Hypothalamus (tissue), 51 donors: ENCODE data around the gene XAGE3.
"Not testable (repeated sequence)": the region's sequence is repeated elsewhere in the genome, so short reads cannot be mapped to it uniquely, and the experiment has no call there.

Experiments
- DNase-seq, 51 donors: peaks; one replicate each; lab custom pipeline; 2025; lab: John Stamatoyannopoulos, UW

The XAGE3 gene, protein sequence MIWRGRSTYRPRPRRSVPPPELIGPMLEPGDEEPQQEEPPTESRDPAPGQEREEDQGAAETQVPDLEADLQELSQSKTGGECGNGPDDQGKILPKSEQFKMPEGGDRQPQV

GRCh38 chrX:52867610-52868348, at the start of gene XAGE3:
Gene XAGE3 (minus strand): TSS chrX:52868083. CDS start chrX:52867133, 950 bp downstream.
- DNase-seq: no peak

DNA sequence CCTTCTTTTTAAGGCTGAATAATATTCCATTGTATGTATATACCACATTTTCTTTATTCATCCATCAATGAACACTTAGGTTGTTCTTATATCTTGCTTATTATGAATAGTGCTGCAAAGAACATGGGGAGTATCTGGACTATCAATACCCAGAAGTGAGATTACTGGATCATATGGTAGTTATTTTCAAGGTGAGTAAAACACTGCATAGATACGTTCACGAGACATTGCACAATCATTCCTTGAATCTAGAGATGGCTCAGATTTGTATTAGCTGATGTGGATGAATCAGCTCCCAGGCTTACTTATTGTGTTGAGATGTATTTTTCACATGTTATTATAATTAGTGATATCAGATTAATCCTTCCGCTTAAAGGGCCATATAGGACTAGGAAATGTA, 46.8 kb upstream of the XAGE3 start:
- not testable (repeated sequence) for DNase-seq

DNA sequence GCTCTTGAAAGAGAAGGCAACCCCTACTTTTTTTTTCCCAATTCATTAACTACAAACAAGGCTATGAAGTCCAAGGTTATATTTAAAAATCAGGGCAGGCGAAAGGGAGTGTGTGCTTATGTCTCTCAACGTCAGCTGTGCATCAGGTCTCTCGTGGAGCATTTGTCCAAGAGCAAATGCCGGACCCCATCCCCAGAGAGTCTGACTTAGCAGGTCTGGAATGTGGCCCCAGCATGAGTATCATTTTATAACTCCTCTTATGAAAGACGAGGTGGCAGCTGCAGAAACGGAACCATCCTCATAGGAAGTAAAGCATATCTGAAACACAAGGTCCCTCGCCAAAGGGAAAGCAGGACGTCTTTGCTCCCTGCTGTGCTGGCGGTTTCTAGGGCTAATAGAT, 45.8 kb upstream of the XAGE3 start:
- DNase-seq: not testable (repeated sequence)

GRCh38 chrX:52909313-52909969, 41.6 kb upstream of the XAGE3 start:
- not testable (repeated sequence) for DNase-seq

- not testable (repeated sequence) for DNase-seq
These were observed 40.0 kb upstream of the XAGE3 start for GRCh38 chrX:52907900-52908299.

DNA sequence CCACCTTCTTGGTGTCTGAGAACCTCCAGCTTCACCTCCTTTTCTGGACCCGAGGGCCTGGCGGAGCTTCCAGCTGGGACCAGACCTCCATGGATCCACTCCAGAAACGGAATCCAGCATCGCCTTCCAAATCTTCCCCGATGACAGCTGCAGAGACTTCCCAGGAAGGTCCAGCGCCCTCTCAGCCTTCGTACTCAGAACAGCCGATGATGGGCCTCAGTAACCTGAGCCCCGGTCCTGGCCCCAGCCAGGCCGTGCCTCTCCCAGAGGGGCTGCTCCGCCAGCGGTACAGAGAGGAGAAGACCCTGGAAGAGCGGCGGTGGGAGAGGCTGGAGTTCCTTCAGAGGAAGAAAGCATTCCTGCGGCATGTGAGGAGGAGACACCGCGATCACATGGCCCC, 39.3 kb upstream of the XAGE3 start:
- not testable (repeated sequence) for DNase-seq

DNA sequence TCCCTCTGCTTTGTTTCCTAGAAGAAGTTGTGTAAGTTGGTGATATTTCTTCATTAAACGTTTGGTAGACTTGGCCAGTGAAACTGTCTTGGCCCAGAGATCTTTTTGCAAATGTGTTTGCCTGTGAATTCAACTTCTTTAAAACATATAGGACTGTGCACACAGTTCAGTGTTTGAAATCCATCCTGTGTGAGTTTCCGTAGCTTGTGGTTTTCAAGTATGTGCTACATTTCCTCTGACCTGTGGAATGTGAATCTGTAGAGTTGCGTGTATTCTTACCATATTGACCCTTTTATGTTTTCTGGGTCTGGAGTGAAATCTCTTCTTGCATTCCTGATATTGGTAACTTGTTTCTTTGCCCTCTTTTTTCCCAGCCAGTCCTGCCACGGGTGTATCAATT, 38.2 kb upstream of the XAGE3 start:
- not testable (repeated sequence) for DNase-seq

DNA sequence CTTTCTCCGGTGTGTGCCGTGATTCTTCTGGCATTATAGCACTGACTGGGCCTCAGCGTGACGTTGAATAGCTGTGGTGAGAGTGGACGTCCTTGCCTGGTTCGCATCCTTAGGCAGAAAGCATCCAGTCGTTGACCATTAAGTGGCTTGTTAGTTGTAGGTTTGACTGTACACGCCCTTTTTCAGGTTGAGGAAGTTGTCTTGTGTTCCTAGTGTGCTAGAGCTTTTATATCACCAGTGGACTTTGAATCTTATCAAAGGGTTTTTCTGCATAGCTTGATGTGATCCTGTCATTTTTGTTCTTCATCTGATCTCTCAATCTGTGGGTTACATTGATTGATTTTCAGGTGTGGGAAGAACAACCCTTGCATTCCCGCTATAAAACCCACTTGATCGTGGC, 37.6 kb upstream of the XAGE3 start:
- DNase-seq: not testable (repeated sequence)

DNA sequence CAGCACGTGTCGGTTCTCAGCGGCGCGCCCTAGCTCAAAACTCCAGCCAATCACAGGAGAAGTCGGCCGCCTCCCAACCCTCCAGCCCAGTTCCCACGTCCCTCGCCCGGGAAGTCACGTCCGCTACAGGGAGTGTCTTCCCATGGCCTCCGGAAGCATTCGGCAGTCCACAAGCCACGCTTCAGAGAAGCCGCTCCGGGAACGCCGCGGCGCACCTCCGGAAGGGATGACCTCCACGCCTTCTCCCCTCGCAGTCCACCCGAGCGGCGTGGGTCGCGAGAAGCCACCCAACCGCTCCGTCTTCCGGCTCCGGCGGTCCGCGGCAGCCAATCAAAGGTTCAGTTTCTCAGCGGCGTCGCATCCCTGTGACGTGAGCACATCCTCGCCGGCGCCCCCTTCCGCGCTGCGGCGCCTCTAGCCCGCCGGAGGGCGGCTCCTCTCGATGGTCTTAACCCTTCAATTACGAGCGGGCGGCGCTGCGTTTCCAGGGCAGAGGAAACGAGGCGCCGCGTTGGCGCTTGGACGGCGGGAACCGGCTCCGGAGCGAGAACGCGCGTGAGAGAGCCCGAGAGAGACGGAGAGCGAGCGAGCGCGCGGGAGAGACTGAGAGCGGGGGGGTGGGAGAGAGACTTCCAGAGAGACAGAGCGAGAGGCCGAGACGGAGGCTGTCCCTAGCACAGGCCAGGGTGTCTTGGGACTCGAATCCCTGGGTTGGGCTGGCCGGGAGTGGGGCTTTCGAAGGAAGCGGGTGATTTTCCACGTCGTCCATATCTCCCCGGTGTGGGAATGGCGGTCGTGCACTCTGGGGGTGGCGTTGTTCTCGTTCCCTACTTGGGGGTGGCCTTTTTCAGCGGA, 29.2 kb upstream of the XAGE3 start, which contains the start of gene FAM156B:
FAM156B (plus strand) TSS at position 476 of the 855 bp plus-strand sequence. CDS start 9,896 bp downstream, outside the sequence.
- not testable (repeated sequence) for DNase-seq

- not testable (repeated sequence) for DNase-seq
These were observed 28.6 kb upstream of the XAGE3 start for GRCh38 chrX:52896438-52896837.

GRCh38 chrX:52888090-52888489, 20.2 kb upstream of the XAGE3 start:
- DNase-seq: not testable (repeated sequence)

DNA sequence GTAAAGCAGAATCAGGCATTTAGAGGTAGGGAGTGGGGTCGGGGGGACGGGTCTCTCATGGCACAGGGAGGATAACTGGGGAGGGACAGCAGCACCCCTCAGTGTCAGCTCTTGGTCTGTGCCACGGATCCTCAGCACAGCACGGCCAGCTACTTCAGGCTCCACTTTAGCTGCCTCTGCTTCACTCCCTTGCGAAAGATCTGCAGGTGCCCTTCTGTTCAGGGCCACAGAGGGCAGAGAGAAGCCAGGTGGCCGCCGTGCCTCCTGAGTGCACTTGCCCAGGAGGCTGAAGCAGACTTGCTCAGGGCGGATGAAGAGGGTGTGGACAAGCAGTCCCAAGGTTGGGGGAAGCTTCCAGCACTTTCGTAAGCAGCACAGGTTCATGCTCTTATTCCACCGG, 19.6 kb upstream of the XAGE3 start:
- DNase-seq: not testable (repeated sequence)

DNA sequence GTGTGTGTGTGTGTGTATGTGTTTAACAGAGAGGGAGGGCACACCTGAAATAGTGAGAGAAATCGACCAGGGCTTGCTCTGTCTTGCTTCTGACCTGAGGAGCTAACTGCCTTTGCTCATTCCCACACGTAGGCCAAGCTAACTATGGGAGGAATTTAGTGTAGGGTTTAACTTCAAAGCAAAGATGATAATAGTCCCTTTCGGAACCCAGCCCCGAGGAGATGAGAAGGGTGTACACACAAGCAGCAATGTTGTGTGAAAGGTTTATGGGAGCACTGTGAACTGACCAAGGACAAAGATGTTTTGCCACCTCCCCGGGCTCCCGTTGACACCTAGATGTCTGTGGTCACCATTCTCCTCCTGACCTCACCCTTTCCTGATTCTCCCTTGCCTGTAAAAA, 8.5 kb upstream of the XAGE3 start:
- DNase-seq: not testable (repeated sequence)

- DNase-seq: not testable (repeated sequence)
These were observed 7.6 kb upstream of the XAGE3 start for GRCh38 chrX:52875436-52875835.

DNA sequence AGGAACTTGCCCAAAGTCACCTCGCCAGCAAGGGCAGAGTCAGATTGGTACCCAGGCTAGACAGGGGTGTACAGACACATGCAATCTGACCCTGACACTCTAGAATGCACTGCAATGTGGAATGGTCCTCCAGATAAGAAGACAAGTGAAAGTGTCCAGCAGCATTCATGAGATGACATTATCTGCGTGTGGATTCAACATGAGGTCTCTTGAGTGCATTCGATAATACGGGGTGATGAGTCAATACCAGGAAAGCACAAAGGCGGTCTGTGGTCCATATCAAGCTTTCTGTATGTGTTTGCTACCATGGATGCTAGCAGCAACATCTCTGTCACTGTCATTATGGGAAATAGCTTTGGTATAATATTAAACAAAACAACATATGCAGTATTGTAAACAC, 6.8 kb upstream of the XAGE3 start:
- DNase-seq: no peak

DNA sequence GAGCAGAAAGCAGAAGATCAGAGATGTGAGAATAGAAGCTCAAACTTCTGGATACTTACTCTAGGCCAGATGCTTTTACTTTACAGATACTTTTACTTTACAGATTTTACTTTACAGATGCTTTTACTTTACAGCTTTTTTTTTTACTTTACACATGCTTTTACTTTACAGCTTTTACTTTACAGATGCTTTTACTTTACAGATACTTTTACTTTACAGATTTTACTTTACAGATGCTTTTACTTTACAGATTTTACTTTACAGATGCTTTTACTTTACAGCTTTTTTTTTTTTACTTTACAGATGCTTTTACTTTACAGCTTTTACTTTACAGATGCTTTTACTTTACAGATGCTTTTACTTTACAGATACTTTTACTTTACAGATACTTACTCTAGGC, 5.9 kb upstream of the XAGE3 start:
- DNase-seq: not testable (repeated sequence)

DNA sequence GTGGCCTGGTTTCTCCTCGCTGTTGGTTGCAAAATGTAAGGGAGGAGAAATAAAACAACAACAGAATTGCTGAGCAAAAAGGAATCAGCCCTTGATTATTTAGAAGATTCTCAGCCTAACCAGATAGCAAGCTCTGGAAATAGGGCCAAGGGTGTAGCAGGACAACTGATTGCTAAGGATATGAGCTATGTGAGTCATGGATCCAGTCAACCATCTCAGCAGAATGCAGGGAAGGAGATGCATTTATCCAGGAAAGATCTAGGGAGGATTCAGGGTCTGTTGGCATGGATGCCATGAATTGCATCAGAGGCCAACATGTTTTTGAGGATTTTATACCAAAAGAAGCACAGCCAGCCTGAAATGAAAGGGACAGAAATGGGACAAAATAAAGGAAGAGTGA, 2.2 kb upstream of the XAGE3 start:
- DNase-seq: no peak

DNA sequence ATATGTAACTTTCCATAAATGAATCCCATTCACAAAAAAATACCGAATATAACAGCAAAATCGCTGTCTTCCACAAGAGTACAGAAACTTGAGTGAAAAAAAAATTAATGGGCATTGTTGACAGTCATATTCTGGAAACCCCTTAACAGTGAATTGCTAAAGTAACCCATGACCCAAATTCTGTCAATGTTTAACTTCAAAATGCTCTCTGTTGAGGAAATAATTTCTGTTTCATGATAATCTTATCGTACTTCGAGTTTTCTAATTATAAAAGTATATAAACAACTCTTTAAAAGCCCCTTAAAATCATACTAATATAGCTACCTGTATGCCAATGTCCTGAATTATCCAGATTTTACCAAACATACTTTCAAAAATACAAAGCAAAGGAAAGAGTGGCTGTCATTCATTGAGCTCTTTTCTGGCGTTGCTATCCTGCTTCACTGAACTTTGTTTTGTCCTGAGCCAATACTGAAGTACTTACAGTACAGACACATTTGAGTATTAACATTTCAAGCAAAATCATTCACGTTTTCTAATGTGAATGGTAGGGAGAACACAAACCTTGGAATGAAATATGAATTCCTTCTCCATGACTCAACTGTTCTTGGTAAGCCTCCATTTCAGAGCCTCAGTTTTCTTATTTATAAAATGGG, 2.4 kb downstream of the XAGE3 start:
- DNase-seq: no peak

DNA sequence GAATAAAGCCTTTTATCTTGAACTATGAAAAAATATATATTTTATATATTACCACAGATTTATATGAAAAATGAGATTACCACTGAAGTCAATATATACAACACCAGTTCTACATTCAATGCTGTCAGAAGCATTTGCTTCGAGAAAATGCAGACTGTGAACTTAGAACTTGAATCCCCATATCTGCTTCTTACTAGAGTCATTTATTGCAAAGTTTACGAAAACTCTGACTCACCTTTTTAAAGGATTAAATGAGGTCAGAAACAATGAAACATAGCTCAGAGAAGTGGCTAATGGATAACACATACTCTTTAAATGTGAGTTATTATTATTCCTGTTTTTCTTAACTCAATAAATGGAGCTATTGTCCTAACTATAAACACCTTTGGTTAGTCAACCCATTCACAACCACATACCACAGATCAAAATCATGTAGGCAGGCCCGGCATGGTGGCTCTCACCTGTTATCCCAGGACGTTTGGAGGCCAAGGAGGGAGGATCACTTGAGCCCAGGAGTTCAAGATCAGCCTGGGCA, 10.8 kb downstream of the XAGE3 start:
- not testable (repeated sequence) for DNase-seq
